ENCODE measurements around the gene IFT80.

GRCh38 chr3:160278210-160278609 lies 120.8 kb downstream of the IFT80 start:
- TF ChIP-seq CTCF (conservative IDR thresholded peaks at IDR 0.05 in 1 of 2, IDR thresholded peaks at IDR 0.05 in 1 of 2; ENCODE audit: low read depth in 1 of 2, low read length in 2 of 2) (no peak), EZH2 (IDR thresholded peaks at IDR 0.05; ENCODE audit: low read length, missing control alignments) (no peak)

All from fibroblast of lung (primary cell).